ENCODE measurements around the gene PCYT2.

DNA sequence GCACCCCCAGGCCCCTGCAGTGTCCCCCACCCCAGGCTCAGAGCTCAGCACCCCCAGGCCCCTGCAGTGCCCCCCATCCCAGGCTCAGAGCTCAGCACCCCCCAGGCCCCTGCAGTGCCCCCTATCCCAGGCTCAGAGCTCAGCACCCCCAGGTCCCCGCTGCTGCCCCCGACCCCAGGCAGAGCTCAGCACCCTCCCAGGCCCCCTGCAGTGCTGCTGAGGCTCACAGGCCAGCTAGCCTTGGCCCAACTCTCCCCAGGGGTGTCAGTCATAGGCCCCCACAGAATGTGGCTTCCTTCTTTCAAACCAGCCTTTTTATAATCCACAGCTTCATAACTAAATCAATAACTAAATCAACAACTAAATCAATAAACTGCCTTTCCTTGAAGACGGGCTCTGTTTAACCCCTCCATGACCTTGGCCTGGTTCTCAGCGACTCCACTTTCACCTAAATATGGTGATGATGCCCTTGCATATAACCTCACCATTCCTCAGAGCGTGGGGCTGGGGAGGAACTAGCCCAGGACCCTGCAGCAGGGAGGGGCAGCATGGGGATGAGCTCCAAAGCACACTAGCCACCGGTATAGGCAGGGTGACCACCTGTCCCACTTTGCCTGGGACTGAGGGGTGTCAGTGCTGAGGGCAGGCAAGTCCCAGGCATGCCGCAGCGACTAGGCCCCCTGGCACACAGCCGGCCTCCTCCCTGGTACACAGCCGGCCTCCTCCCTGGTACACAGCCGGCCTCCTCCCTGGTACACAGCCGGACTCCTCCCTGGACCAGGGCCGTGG is 44.8 kb upstream of the PCYT2 start:
- TF ChIP-seq, protein P1, sequence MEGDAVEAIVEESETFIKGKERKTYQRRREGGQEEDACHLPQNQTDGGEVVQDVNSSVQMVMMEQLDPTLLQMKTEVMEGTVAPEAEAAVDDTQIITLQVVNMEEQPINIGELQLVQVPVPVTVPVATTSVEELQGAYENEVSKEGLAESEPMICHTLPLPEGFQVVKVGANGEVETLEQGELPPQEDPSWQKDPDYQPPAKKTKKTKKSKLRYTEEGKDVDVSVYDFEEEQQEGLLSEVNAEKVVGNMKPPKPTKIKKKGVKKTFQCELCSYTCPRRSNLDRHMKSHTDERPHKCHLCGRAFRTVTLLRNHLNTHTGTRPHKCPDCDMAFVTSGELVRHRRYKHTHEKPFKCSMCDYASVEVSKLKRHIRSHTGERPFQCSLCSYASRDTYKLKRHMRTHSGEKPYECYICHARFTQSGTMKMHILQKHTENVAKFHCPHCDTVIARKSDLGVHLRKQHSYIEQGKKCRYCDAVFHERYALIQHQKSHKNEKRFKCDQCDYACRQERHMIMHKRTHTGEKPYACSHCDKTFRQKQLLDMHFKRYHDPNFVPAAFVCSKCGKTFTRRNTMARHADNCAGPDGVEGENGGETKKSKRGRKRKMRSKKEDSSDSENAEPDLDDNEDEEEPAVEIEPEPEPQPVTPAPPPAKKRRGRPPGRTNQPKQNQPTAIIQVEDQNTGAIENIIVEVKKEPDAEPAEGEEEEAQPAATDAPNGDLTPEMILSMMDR (conservative IDR thresholded peaks at IDR 0.05): no peak
- no peak for TF ChIP-seq ZFX (IDR thresholded peaks at IDR 0.05)
